ENCODE data around the gene DUSP1.

Gene DUSP1

GRCh38 chr5:172782169-172783039 is 11.4 kb upstream of the DUSP1 start:
- no peak for TF ChIP-seq CTCF (IDR thresholded peaks at IDR 0.05; ENCODE audit: low read depth, low read length)
- no peak for DNase-seq (ENCODE audit: extremely low read depth, low read depth)

- no peak for TF ChIP-seq CTCF (IDR thresholded peaks at IDR 0.05; ENCODE audit: low read depth, low read length)
- DNase-seq (ENCODE audit: extremely low read depth, low read depth) = no peak
Observed at GRCh38 chr5:172779691-172780341, 8.8 kb upstream of the DUSP1 start.

- DNase-seq (ENCODE audit: extremely low read depth, low read depth) = no peak
- TF ChIP-seq CTCF (IDR thresholded peaks at IDR 0.05; ENCODE audit: low read depth, low read length) = no peak
Observed at GRCh38 chr5:172777881-172778814, 7.2 kb upstream of the DUSP1 start.

- TF ChIP-seq CTCF (IDR thresholded peaks at IDR 0.05; ENCODE audit: low read depth, low read length) = no peak
Observed at GRCh38 chr5:172776235-172776594, 5.2 kb upstream of the DUSP1 start.

GRCh38 chr5:172775326-172776234 is 4.6 kb upstream of the DUSP1 start:
- DNase-seq (ENCODE audit: extremely low read depth, low read depth) = peak; percentile 74
- no peak for TF ChIP-seq CTCF (IDR thresholded peaks at IDR 0.05; ENCODE audit: low read depth, low read length)

More at GRCh38 chr5:172776235-172776594, 5.2 kb upstream of the DUSP1 start:
- DNase-seq (ENCODE audit: extremely low read depth, low read depth) = no peak

- no peak for DNase-seq (ENCODE audit: extremely low read depth, low read depth)
- TF ChIP-seq CTCF (IDR thresholded peaks at IDR 0.05; ENCODE audit: low read depth, low read length) = no peak
Observed at GRCh38 chr5:172774561-172775315, 3.7 kb upstream of the DUSP1 start.

Measured in AG09319 (cell line).